ENCODE results near the gene NMB. TPM values are rescaled to one million over a fixed set of nuclear protein-coding genes. Genes with fewer than 3 reads are reported as not detected.
"Not testable (repeated sequence)": the region's sequence is repeated elsewhere in the genome, so short reads cannot be mapped to it uniquely, and the experiment has no call there.

Gene NMB
- total and polyA plus RNA-seq, 12 donors, result 0.96 to 8.0 (median 2.3) TPM

- DNase-seq, result no peak
- ATAC-seq, result no peak
- 88 to 100% methylated on average over 4 of the region's 4 CpGs for WGBS, 2 donors
- no peaks in the 10 kb centered on the region for H3K27me3 ChIP-seq
- no peak overlapping the region for H3K27ac ChIP-seq
- peaks cover 0 to 30% (median 0%) of the 10 kb centered on the region in 9 donors for H3K4me1 ChIP-seq
- intact Hi-C loops (cut with DNase I), result no loop called here
- H3K9me3 ChIP-seq, result no peaks in the 10 kb centered on the region
- H3K4me3 ChIP-seq, result no peak overlapping the region
- H3K36me3 ChIP-seq, result peaks cover 0 to 69% (median 7%) of the 10 kb centered on the region in 9 donors
- TF ChIP-seq CTCF (IDR thresholded peaks at IDR 0.05), result no peak
These were observed 31.9 kb upstream of the NMB start for GRCh38 chr15:84689858-84690257.

- WGBS, 2 donors, result 88 to 96% methylated on average over 7 of the region's 7 CpGs
- H3K27ac ChIP-seq; DNase-seq; ATAC-seq; H3K27me3 ChIP-seq; H3K4me3 ChIP-seq; H3K9me3 ChIP-seq; intact Hi-C loops (cut with DNase I): not testable (repeated sequence)
- Histone ChIP-seq H3K4me1 (peaks cover 0 to 34% (median under 1%) of the 10 kb centered on the region in 9 donors), H3K36me3 (peaks cover 0 to 99% (median 11%) of the 10 kb centered on the region in 9 donors)
These were observed 28.4 kb upstream of the NMB start for GRCh38 chr15:84686446-84686845.

GRCh38 chr15:84685304-84685703, 27.3 kb upstream of the NMB start:
- 69 to 81% methylated on average over 5 of the region's 5 CpGs for WGBS, 2 donors
- DNase-seq (peak in 1 of 2 donors; percentile 43), ATAC-seq (peak in 7 of 8 donors; percentile 50 to 93 (median 53))
- no peaks in the 10 kb centered on the region for H3K27me3 ChIP-seq
- peak overlapping the region in 2 of 10 donors; percentile 23 to 41 for H3K27ac ChIP-seq
- H3K36me3 ChIP-seq, result peaks cover 0 to 99% (median 21%) of the 10 kb centered on the region in 9 donors
- H3K4me3 ChIP-seq, result no peak overlapping the region
- no peak for TF ChIP-seq CTCF (IDR thresholded peaks at IDR 0.05)
- intact Hi-C loops (cut with DNase I), result no loop called here
- peaks cover 0 to 30% (median 0%) of the 10 kb centered on the region in 9 donors for H3K4me1 ChIP-seq
- H3K9me3 ChIP-seq, result no peaks in the 10 kb centered on the region

GRCh38 chr15:84684092-84684491, 26.1 kb upstream of the NMB start:
- no peak for TF ChIP-seq CTCF (IDR thresholded peaks at IDR 0.05)
- no peaks in the 10 kb centered on the region for H3K27me3 ChIP-seq
- no peak for ATAC-seq
- intact Hi-C loops (cut with DNase I), result no loop called here
- 48 to 86% methylated on average over 1 of the region's 1 CpG for WGBS, 2 donors
- H3K27ac ChIP-seq, result no peak overlapping the region
- H3K36me3 ChIP-seq, result peaks cover 0 to 99% (median 29%) of the 10 kb centered on the region in 9 donors
- no peaks in the 10 kb centered on the region for H3K9me3 ChIP-seq
- DNase-seq, result no peak
- H3K4me1 ChIP-seq, result peaks cover 0 to 30% (median 0%) of the 10 kb centered on the region in 9 donors
- H3K4me3 ChIP-seq, result no peak overlapping the region

GRCh38 chr15:84681831-84682230, 23.8 kb upstream of the NMB start:
- no peaks in the 10 kb centered on the region for H3K9me3 ChIP-seq
- ATAC-seq (no peak), DNase-seq (no peak)
- TF ChIP-seq CTCF (IDR thresholded peaks at IDR 0.05), result no peak
- 77 to 94% methylated on average over 3 of the region's 3 CpGs for WGBS, 2 donors
- H3K27me3 ChIP-seq, result no peaks in the 10 kb centered on the region
- intact Hi-C loops (cut with DNase I), result no loop called here
- H3K27ac ChIP-seq, result peak overlapping the region in 1 of 10 donors; percentile 15
- no peak overlapping the region for H3K4me3 ChIP-seq
- H3K36me3 ChIP-seq, result peaks cover 0 to 99% (median 23%) of the 10 kb centered on the region in 9 donors
- H3K4me1 ChIP-seq, result peaks cover 0 to 30% (median 0%) of the 10 kb centered on the region in 9 donors

Data from heart right ventricle (tissue), 16 donors.